HG03432 (cell line): ENCODE measurements around the gene CDH12.
"Not testable (repeated sequence)": the region's sequence is repeated elsewhere in the genome, so short reads cannot be mapped to it uniquely, and the experiment has no call there.

Experiments
- ATAC-seq: cut with Tn5 transposase; IDR thresholded peaks from one replicate; pipeline ENCODE4 v1.9.1; 2021; ENCODE audit warnings: mild to moderate bottlenecking, moderate library complexity; ENCODE audit not compliant: unreplicated experiment

Gene CDH12

DNA sequence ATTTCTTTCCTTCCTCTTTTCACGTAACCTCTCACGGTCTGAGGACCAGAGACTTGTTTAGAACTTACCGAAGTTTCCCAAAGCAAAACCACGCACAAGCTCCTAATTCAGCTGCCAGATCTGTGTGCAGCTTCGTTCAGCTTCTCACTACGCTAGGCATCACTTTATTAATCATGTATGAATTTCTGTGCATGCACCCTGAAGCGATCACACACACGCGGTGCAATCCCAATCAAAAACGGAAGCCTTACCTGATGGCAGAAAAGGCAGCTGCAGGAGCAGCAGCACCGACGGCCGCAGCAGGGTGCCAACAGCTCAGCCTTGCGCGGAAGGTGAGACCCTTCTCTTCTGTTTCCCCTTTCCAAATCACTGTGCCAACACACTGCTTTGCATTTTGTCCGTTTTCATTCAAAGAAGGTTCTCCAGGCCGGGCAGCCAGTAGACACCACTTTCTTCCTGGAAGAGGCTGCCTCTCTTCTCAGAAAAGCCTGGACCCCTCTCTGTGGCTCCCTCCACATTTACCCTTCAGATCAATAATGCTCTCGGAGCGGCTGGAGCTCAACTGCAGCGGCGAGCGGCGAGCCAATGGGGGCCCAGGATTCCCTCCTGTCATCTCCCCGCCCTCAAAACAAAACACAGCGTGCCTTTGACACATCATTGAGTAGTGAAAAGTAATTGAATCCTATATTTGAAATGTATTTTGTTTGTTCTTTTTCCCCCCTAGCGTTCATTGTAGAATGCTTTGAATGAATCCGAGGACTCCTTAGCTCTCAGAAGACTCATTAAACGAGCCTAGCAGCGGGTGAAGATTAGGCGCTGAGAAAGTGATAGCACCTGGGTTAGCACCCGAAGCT is at the start of gene CDH12:
Gene CDH12, minus strand, starts transcription at position 538 of the 854 bp plus-strand sequence.
- ATAC-seq, result peak; percentile 70

DNA sequence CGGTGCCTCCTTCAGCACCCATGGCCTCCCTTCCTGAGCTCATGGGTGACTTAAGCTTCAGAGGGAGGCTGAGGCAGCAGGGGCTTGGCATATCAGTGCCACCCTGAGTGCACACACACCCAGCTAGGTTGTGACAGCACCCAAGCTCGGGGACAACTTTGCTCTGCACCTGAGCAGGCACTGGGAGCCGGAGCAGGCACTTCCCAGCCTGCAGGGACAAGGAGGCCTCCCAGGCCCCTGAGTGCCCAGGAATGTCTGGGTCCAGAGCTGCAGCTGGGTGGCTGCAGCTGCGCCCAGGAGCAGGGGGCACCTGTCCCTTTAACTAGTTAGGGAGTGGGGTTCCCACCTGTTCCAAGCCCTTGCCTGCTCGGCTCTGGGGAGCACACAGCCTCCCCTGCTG is 48.7 kb upstream of the CDH12 start:
- no peak for ATAC-seq

- no peak for ATAC-seq
Measured at GRCh38 chr5:22900801-22901310, 47.7 kb upstream of the CDH12 start.

DNA sequence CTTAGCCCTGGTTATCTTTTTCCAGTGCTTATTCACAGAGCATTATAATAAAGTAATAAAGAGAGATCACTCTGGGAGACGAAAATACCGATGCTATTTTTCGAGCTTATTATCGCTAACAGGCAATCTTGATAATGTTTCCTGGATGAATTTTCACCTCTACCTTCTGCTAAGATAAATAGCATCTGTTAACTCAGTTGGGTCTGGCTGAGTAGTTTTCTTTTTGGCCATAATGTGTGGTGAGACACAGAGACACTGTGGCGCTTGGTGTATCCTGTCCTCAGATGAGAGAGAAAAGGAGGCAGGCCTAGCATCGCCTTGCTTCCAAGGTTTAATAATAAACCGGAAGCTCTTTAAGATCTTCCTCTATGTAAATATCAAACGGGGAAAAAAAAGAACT is 46.2 kb upstream of the CDH12 start:
- no peak for ATAC-seq

DNA sequence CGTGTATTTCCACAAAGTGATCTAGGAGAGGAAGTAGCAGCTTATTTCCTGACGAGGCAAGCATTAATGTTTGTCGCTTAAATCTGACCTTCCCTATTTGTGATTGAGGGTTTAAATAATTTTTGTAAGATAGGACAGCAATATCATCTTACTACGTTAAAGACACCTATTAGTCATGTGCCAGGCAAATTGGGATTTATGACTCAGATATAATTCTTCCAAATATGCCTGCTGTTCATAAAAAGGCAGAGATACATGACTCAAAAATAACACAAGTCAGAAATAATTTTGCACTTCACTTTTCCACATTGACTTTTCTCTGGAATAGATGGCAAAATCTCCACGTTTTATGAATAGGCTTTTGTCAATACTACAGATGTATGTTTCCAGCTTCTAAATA is 43.0 kb upstream of the CDH12 start:
- ATAC-seq, result no peak

GRCh38 chr5:22892441-22892840 is 39.3 kb upstream of the CDH12 start:
- no peak for ATAC-seq

GRCh38 chr5:22889720-22890119 is 36.6 kb upstream of the CDH12 start:
- ATAC-seq, result no peak

- ATAC-seq, result no peak
Measured at GRCh38 chr5:22887566-22887965, 34.4 kb upstream of the CDH12 start.

GRCh38 chr5:22858911-22859310 is 5.8 kb upstream of the CDH12 start:
- ATAC-seq, result not testable (repeated sequence)

- no peak for ATAC-seq
Measured at GRCh38 chr5:22855824-22856223, 2.7 kb upstream of the CDH12 start.

DNA sequence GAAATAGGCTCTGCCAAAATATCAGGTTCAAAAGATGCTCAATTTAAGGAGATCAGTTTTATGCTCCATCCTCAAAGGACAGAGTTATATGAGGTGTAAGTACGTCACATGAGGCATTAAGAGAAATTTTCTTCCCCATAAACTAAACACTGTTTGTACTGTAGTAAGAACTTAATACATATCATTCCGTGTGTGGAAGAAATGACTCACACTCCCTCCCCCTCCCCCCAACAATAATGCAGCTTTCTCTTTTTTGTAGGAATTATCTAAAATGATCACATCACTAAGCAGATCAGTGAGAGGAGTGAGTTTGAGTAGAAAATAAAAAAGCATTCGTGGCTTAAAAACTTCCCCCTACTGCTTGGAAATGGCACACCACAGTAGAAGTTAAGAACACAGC is 2.2 kb downstream of the CDH12 start:
- ATAC-seq, result no peak

DNA sequence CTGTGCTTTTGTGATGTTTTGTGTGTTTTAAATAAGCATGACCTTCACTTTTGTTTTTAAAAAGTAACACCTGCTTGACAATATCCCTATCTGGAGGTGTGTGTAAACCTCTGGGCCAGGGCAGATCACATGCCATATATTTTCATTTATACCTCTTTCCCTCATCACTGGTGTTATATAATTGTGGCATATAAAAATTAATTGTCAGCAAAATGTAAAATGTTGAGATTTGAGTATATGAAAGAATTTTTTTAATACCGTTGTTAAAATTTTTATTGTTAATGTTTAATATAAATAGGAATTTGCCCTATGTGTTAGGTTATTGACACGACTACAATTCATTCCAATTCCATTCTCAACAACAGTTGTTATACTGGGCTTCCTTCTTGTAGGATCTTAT is 6.5 kb downstream of the CDH12 start:
- no peak for ATAC-seq

DNA sequence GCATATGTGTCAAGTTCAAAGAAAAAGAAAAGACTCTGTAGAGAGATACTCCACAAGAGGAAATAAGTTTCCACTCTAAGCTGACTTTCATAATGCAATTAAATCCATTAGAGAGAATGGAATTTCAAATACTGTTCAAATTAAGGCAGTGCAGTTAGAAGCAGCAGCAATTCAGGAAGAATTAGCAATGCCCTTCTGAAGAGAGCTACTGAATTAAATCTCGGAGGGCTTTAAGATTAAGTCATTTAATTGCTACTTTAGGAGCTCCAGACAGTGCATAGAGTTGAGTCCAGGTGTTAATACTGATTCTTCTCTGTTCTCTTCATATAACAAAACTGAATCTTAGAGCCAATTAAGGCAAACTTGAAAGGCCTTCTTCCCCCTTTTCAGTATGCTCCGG is 8.5 kb downstream of the CDH12 start:
- ATAC-seq, result no peak

DNA sequence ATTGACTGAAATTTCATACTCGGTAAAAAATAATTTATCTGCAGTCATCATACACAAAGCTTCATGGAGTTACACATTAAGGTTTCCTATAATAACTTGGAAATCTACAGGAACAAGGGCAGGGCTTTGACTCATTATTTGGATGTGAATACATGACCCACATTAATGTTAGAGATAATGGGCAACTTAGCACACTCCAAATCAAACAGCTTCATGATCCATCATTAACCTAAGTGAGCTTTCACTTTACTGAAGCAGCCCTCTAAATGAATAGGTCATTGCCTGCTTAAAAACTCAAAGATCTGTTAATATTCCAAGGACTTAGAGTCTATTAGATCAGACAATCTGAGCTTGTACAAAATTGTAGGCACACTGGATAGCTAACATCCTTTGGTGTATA is 9.0 kb downstream of the CDH12 start:
- ATAC-seq, result no peak

DNA sequence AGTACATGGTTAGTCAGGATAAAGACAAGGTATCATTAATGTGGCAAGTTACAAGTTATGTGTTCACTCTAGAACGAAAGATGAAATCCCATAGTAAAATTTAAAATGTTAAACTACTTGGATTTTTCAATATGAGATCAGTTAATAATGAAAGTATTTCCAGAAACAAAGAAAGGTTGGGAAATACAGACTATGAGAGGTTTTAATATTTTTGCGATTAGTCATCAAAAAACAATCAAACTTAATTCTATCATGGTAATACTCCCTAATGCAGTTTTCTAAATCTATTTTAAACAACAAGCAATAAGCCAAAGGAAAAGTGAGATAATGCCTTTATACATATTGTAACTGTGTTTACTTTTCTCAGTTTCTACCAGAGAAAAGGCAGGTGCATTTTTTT is 10.6 kb downstream of the CDH12 start:
- no peak for ATAC-seq

DNA sequence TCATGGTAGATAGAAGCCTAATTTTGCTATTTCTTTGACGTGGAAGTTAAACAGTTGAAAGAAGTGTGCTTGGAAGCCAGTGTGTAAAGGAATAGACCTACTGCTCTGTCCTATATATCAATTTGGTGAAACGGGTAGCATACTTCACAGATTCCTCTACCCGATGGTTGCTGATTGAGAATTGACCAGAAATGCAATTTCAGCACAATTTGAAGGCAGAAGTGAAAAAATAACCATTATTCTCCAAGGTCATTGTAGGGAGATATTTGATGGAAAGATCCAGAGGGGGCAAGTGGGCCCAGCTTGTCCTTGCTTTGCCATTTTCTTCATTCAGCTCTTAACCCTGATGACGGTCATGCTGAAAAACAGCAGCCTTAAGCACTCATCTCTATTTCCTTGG is 15.3 kb downstream of the CDH12 start:
- ATAC-seq, result no peak

DNA sequence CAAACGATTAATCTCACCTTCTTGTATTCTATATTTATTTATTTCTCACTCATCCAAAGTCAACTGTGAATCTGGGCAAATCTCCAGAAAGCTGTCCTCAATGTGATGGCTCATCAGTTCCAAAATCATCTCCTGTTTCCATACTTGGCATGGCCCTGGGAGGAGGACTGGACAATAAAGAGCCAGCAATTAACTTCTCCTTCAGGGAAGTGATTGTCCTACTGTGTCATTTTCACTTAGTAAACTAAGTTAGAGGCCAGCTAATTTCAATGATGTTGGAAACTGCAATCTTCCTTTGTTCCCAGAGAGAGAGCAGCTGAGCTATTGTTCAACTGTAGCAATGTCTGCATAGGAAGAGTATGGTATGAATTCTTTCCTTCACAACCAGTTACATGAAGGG is 17.5 kb downstream of the CDH12 start:
- ATAC-seq, result no peak

DNA sequence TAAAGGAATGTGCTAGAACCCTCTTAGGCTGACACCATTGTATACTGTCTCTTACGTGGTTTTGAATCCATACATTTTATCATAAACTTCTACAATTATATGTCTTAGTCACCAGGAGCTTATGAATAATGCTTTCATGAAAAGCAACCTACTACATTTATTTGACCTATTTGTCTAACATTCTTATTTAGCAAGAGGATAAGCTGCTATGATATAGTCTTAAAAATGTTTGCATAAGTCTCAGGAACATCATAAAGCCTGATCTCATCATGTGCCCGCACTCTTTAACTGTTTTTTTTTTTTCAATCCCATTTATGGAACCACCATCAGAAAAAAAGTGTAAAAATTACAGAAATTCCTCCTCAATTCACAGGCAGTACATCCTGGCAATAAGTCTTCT is 59.7 kb downstream of the CDH12 start:
- ATAC-seq, result no peak

DNA sequence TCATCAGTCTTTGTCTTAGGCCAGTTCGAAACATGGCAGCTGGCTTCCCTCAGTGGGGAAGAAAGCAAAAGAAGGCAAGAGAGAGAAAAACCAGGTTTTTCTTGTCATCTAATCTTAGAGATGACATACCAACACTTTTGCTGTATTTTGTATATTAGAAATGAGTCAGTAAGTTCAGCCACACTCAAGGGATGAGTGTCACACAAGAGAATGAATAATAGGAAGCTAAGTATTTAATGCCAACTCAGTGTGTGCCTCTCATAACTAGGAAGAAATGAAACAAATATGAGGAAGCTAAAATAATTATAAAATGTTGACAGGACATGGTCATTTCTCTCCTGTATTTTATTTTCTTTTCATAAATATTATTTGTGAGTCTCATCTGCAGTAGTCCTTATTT is 65.3 kb downstream of the CDH12 start:
- no peak for ATAC-seq

DNA sequence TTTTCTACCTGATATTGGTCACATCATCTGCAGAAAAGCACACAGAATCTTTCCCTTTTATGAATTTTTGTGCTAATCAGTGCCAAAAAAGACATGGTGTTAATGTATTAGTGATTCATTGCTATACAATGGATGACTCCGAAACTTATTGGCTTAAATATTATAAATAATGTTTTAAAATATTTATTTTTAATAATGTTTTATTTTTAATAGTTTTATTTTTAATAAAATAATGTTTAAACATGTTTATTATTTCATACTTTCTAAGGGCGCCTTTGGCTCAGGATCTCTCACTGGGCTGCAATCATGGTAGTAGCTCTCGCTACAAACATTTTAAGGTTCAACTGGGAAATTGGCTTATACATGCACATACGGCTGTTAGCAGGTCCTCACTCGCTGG is 65.7 kb downstream of the CDH12 start:
- ATAC-seq, result no peak

GRCh38 chr5:22780756-22781155 is 72.4 kb downstream of the CDH12 start:
- no peak for ATAC-seq

DNA sequence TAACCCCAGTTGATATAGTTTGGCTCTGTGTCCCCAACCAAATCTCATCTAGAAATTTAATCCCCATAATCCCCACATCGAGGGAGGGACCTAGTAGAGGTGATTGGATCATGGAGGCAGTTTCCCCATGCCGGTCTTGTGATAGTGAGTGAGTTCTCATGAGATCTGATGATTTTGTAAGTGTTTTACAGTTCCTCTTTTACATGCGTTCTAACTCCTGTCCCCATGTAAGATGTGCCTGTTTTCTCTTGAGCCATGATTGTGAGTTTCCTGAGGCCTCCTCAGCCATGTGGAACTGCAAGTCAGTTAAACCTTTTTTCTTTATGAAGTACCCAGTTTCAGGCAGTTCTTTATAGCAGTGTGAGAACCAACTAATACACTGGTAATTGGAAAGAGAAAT is 73.6 kb downstream of the CDH12 start:
- no peak for ATAC-seq

DNA sequence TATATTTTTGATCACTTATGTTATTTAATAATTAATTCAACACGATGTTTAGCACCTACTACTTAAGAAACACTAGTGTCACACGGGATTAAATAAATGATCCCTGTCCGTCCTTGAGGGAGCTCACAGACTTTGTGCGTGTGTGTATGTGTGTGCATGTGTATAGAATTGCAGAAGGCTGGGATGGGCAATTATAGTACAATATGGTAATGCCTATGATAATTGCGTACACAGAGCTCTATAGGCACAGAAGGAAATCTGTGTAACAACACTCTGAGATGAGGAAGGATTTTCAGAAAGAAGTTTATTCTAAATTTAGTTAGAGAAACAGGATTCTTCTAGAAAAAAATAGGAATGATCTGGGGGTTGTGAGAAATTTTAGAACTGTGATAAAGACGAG is 76.9 kb downstream of the CDH12 start:
- ATAC-seq, result no peak
